Testis (tissue), 2 donors: ENCODE results near the gene NEO1.

Experiments
- CTCF ChIP-seq, 3 experiments: fragments of 450-650 bp in 2 of 3; fragments of 200-600 bp in 1 of 3; sonication (generic) in 1 of 3; IDR thresholded peaks; one replicate each; pipeline ENCODE4 v1.5.1; 2016 to 2019; ENCODE audit warnings: antibody characterized with exemption in 3 of 3, mild to moderate bottlenecking in 2 of 3, moderate library complexity in 1 of 3
- POLR2A ChIP-seq: fragments of 450-650 bp; IDR thresholded peaks from one replicate; pipeline ENCODE4 v1.6.1; 2017; ENCODE audit warnings: antibody characterized with exemption, mild to moderate bottlenecking, moderate library complexity

DNA sequence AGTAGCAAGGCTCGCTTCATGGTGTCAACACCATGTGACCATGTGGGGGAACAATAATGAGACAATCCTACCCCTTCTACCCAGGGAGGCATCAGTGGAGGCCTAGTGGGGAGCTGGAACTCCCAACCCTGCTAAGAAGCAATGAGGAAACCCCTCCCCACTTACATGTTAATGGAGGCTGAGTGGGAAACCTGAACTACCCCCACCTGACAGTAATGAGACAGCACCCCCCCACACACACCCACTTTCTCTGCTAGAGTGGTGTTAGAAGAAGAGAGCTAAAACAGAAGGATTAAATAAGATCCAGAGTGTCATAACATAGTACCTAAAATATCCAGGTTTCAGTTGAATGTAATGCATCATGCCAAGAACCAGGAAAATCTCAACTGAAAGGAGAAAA is 78.6 kb downstream of the NEO1 start:
- no peak for TF ChIP-seq CTCF (IDR thresholded peaks at IDR 0.05)
- TF ChIP-seq POLR2A: no peak
